Activated CD4-positive, alpha-beta memory T cell treated with anti-CD3 and anti-CD28 coated beads, Interleukin-2, amount 10 ng/mL, durations not matched to agents 7 days and 5 days (primary cell): Measurements from ENCODE around the gene EXOG. TPM values are rescaled to one million over a fixed set of nuclear protein-coding genes. Genes with fewer than 3 reads are reported as not detected.

ENCODE experiments used
- CTCF ChIA-PET: fragments of 350-600 bp; sonication (Branson Sonifier 250); formaldehyde crosslinking; loops from one replicate; lab custom pipeline; 2021; ENCODE audit warnings: antibody characterized with exemption, inconsistent platforms; lab: Charles Lee
- POLR2A ChIA-PET: fragments of 350-600 bp; sonication (Branson Sonifier 250); formaldehyde crosslinking; loops from one replicate; lab custom pipeline; 2021; ENCODE audit warnings: antibody characterized with exemption; lab: Charles Lee
- DNase-seq: peaks from one replicate; pipeline ENCODE4 v3.0.0-alpha.2; 2020
- H3K27ac Mint-ChIP-seq: one replicate; pipeline ENCODE4 v1.8.0; 2021; ENCODE audit warnings: mild to moderate bottlenecking, mixed read lengths
- H3K27me3 Mint-ChIP-seq: one replicate; pipeline ENCODE4 v1.8.0; 2021; ENCODE audit warnings: mixed read lengths
- H3K36me3 Mint-ChIP-seq: one replicate; pipeline ENCODE4 v1.8.0; 2021; ENCODE audit warnings: low read depth, mixed read lengths
- H3K4me1 Mint-ChIP-seq: one replicate; pipeline ENCODE4 v1.8.0; 2021; ENCODE audit warnings: mixed read lengths
- H3K4me3 Mint-ChIP-seq: one replicate; pipeline ENCODE4 v1.8.0; 2021; ENCODE audit warnings: mild to moderate bottlenecking, mixed read lengths
- H3K9me3 Mint-ChIP-seq: one replicate; pipeline ENCODE4 v1.8.0; 2021; ENCODE audit warnings: mixed read lengths
- total RNA-seq, 2 experiments: library from RNA; stranded (reverse); gene quantifications; one replicate each; pipeline ENCODE4 v1.2.3, GENCODE V29; 2021

EXOG gene
- total RNA-seq, 2 experiments from 2014 or later, result 17.8 to 19.0 TPM

GRCh38 chr3:38459499-38460048, 36.6 kb upstream of the EXOG start:
- Mint-ChIP-seq H3K9me3 (no peaks in the 10 kb centered on the region), H3K27ac (no peak overlapping the region), H3K36me3 (no peaks in the 10 kb centered on the region), H3K4me3 (no peak overlapping the region), H3K4me1 (peaks cover 4% of the 10 kb centered on the region), H3K27me3 (peaks cover 4% of the 10 kb centered on the region)
- POLR2A ChIA-PET, result no interaction called here
- no peak for DNase-seq
- CTCF ChIA-PET, result interaction anchor here (0.6 kb wide), 1 partner anchor 37 kb away, joined by 3 read pairs; no protein-coding TSS in a partner anchor

GRCh38 chr3:38460377-38461270, 35.5 kb upstream of the EXOG start:
- Mint-ChIP-seq H3K27ac (no peak overlapping the region), H3K9me3 (peaks cover 3% of the 10 kb centered on the region), H3K27me3 (peaks cover under 1% of the 10 kb centered on the region), H3K36me3 (no peaks in the 10 kb centered on the region), H3K4me3 (no peak overlapping the region), H3K4me1 (peaks cover under 1% of the 10 kb centered on the region)
- no peak for DNase-seq
- CTCF ChIA-PET, result no interaction called here
- POLR2A ChIA-PET, result no interaction called here

GRCh38 chr3:38465588-38466154, 30.5 kb upstream of the EXOG start:
- POLR2A ChIA-PET, result interaction anchor here (0.6 kb wide), 1 partner anchor 10 kb away, joined by 3 read pairs; no protein-coding TSS in a partner anchor
- H3K27me3 Mint-ChIP-seq, result no peaks in the 10 kb centered on the region
- CTCF ChIA-PET, result no interaction called here

GRCh38 chr3:38468765-38469164, 27.4 kb upstream of the EXOG start:
- POLR2A ChIA-PET, result no interaction called here
- H3K27ac Mint-ChIP-seq, result no peak overlapping the region
- peaks cover 23% of the 10 kb centered on the region for H3K9me3 Mint-ChIP-seq
- H3K36me3 Mint-ChIP-seq, result peaks cover 16% of the 10 kb centered on the region
- H3K4me3 Mint-ChIP-seq, result no peak overlapping the region
- no peaks in the 10 kb centered on the region for H3K27me3 Mint-ChIP-seq
- no peak for DNase-seq
- CTCF ChIA-PET, result interaction anchor here (1.4 kb wide), 2 partner anchors 12 to 122 kb away, joined by 6 read pairs; partner anchors contain the start of gene XYLB
- H3K4me1 Mint-ChIP-seq, result no peaks in the 10 kb centered on the region

More at GRCh38 chr3:38465588-38466154, 30.5 kb upstream of the EXOG start:
- peaks cover 16% of the 10 kb centered on the region for H3K36me3 Mint-ChIP-seq
- H3K27ac Mint-ChIP-seq, result no peak overlapping the region
- no peak overlapping the region for H3K4me3 Mint-ChIP-seq
- no peak for DNase-seq
- H3K4me1 Mint-ChIP-seq, result no peaks in the 10 kb centered on the region
- peaks cover 23% of the 10 kb centered on the region for H3K9me3 Mint-ChIP-seq

GRCh38 chr3:38469852-38470251, 26.3 kb upstream of the EXOG start:
- CTCF ChIA-PET, result interaction anchor here (1.4 kb wide), 2 partner anchors 11 to 123 kb away, joined by 6 read pairs; partner anchors contain the start of gene XYLB
- DNase-seq, result no peak
- H3K27ac Mint-ChIP-seq, result no peak overlapping the region

GRCh38 chr3:38471260-38471857, 24.8 kb upstream of the EXOG start:
- CTCF ChIA-PET, result interaction anchor here (1.0 kb wide), 1 partner anchor 14 kb away, joined by 3 read pairs; no protein-coding TSS in a partner anchor
- Mint-ChIP-seq H3K36me3 (peaks cover 16% of the 10 kb centered on the region), H3K9me3 (peaks cover 20% of the 10 kb centered on the region), H3K27me3 (no peaks in the 10 kb centered on the region), H3K4me1 (no peaks in the 10 kb centered on the region), H3K4me3 (no peak overlapping the region), H3K27ac (no peak overlapping the region)
- POLR2A ChIA-PET, result no interaction called here
- DNase-seq, result no peak

More at GRCh38 chr3:38469852-38470251, 26.3 kb upstream of the EXOG start:
- Mint-ChIP-seq H3K36me3 (peaks cover 16% of the 10 kb centered on the region), H3K4me3 (no peak overlapping the region), H3K9me3 (peaks cover 23% of the 10 kb centered on the region), H3K4me1 (no peaks in the 10 kb centered on the region), H3K27me3 (no peaks in the 10 kb centered on the region)
- POLR2A ChIA-PET, result no interaction called here

- no peaks in the 10 kb centered on the region for H3K4me1 Mint-ChIP-seq
- CTCF ChIA-PET, result no interaction called here
- H3K9me3 Mint-ChIP-seq, result peaks cover 17% of the 10 kb centered on the region
- H3K27me3 Mint-ChIP-seq, result no peaks in the 10 kb centered on the region
- H3K4me3 Mint-ChIP-seq, result no peak overlapping the region
- DNase-seq, result no peak
- H3K36me3 Mint-ChIP-seq, result peaks cover 13% of the 10 kb centered on the region
- POLR2A ChIA-PET, result no interaction called here
- no peak overlapping the region for H3K27ac Mint-ChIP-seq
Observed at GRCh38 chr3:38472342-38472741, 23.8 kb upstream of the EXOG start.

- Mint-ChIP-seq H3K4me1 (no peaks in the 10 kb centered on the region), H3K36me3 (peaks cover 13% of the 10 kb centered on the region), H3K27ac (no peak overlapping the region), H3K4me3 (no peak overlapping the region), H3K27me3 (no peaks in the 10 kb centered on the region), H3K9me3 (peaks cover 15% of the 10 kb centered on the region)
- no peak for DNase-seq
- ChIA-PET CTCF (interaction anchor here (0.7 kb wide), 1 partner anchor 127 kb away, joined by 4 read pairs; the partner anchor contains the start of gene XYLB), POLR2A (no interaction called here)
Observed at GRCh38 chr3:38473229-38473628, 22.9 kb upstream of the EXOG start.

- no peak overlapping the region for H3K4me3 Mint-ChIP-seq
- no peak for DNase-seq
- H3K27ac Mint-ChIP-seq, result no peak overlapping the region
- ChIA-PET CTCF (no interaction called here), POLR2A (no interaction called here)
- peaks cover 7% of the 10 kb centered on the region for H3K36me3 Mint-ChIP-seq
- no peaks in the 10 kb centered on the region for H3K27me3 Mint-ChIP-seq
- no peaks in the 10 kb centered on the region for H3K4me1 Mint-ChIP-seq
- no peaks in the 10 kb centered on the region for H3K9me3 Mint-ChIP-seq
Observed at GRCh38 chr3:38474928-38475605, 21.1 kb upstream of the EXOG start.

GRCh38 chr3:38475716-38476115, 20.4 kb upstream of the EXOG start:
- Mint-ChIP-seq H3K9me3 (no peaks in the 10 kb centered on the region), H3K36me3 (peaks cover 5% of the 10 kb centered on the region), H3K27me3 (no peaks in the 10 kb centered on the region), H3K4me3 (no peak overlapping the region), H3K27ac (no peak overlapping the region), H3K4me1 (no peaks in the 10 kb centered on the region)
- POLR2A ChIA-PET, result no interaction called here
- DNase-seq, result no peak
- CTCF ChIA-PET, result no interaction called here

GRCh38 chr3:38476157-38476756, 19.9 kb upstream of the EXOG start:
- ChIA-PET POLR2A (no interaction called here), CTCF (interaction anchor here (1.0 kb wide), 1 partner anchor 130 kb away, joined by 3 read pairs; the partner anchor contains the start of gene XYLB)
- H3K27ac Mint-ChIP-seq, result no peak overlapping the region
- H3K36me3 Mint-ChIP-seq, result peaks cover 5% of the 10 kb centered on the region
- no peaks in the 10 kb centered on the region for H3K4me1 Mint-ChIP-seq
- no peaks in the 10 kb centered on the region for H3K27me3 Mint-ChIP-seq
- DNase-seq, result no peak
- no peak overlapping the region for H3K4me3 Mint-ChIP-seq
- no peaks in the 10 kb centered on the region for H3K9me3 Mint-ChIP-seq
